ENCODE measurements around the gene ALKBH8.

The ALKBH8 gene

GRCh38 chr11:107590460-107591377 lies 25.2 kb upstream of the ALKBH8 start, which contains the start of gene ELMOD1:
Gene ELMOD1, plus strand, starts transcription at chr11:107591147. Its CDS starts 27,043 bp downstream, at chr11:107618190.
- Histone ChIP-seq H3K36me3 (ENCODE audit: low read length) (no peaks in the 10 kb centered on the region), H3K9me3 (ENCODE audit: insufficient read depth, low read length) (no peaks in the 10 kb centered on the region), H3K9ac (ENCODE audit: low read length) (peak within 1 kb of the TSS; percentile 47), H3K9me2 (replicated peaks; ENCODE audit: insufficient read depth, low read length) (no peaks in the 10 kb centered on the region), H3K4me2 (ENCODE audit: low read depth, low read length, poor library complexity, severe bottlenecking) (peak within 1 kb of the TSS; percentile 56), H3K79me2 (ENCODE audit: insufficient read depth, low read length) (no peaks in the 10 kb centered on the region), H3K4me3 (ENCODE audit: insufficient read depth, low read length, poor library complexity, severe bottlenecking) (peak within 1 kb of the TSS; percentile 57), H3K27me3 (ENCODE audit: low read length) (no peaks in the 10 kb centered on the region), H3K27ac (ENCODE audit: low read depth, low read length) (no peak within 1 kb of the TSS), H2AFZ (ENCODE audit: low read depth, low read length, severe bottlenecking) (peak within 1 kb of the TSS; percentile 75), H3F3A (ENCODE audit: insufficient read depth) (no peaks in the 10 kb centered on the region), H4K20me1 (ENCODE audit: low read depth, low read length) (no peaks in the 10 kb centered on the region)
- TF ChIP-seq CTCF (IDR thresholded peaks at IDR 0.05; ENCODE audit: insufficient read depth, low read length, poor library complexity, severe bottlenecking) (no peak), EZH2phosphoT487 (conservative IDR thresholded peaks at IDR 0.05; ENCODE audit: low read length) (no peak)

- Histone ChIP-seq H3F3A (ENCODE audit: insufficient read depth) (no peaks in the 10 kb centered on the region), H4K20me1 (ENCODE audit: low read depth, low read length) (no peaks in the 10 kb centered on the region), H3K36me3 (ENCODE audit: low read length) (no peaks in the 10 kb centered on the region), H3K4me2 (ENCODE audit: low read depth, low read length, poor library complexity, severe bottlenecking) (no peak overlapping the region), H3K9me3 (ENCODE audit: insufficient read depth, low read length) (no peaks in the 10 kb centered on the region), H3K9ac (ENCODE audit: low read length) (no peak overlapping the region), H3K4me3 (ENCODE audit: insufficient read depth, low read length, poor library complexity, severe bottlenecking) (no peak overlapping the region), H2AFZ (ENCODE audit: low read depth, low read length, severe bottlenecking) (no peak overlapping the region), H3K27me3 (ENCODE audit: low read length) (no peaks in the 10 kb centered on the region), H3K9me2 (replicated peaks; ENCODE audit: insufficient read depth, low read length) (no peaks in the 10 kb centered on the region), H3K27ac (ENCODE audit: low read depth, low read length) (no peak overlapping the region), H3K79me2 (ENCODE audit: insufficient read depth, low read length) (no peaks in the 10 kb centered on the region)
- TF ChIP-seq CTCF (IDR thresholded peaks at IDR 0.05; ENCODE audit: insufficient read depth, low read length, poor library complexity, severe bottlenecking) (no peak), EZH2phosphoT487 (conservative IDR thresholded peaks at IDR 0.05; ENCODE audit: low read length) (no peak)
Measured at GRCh38 chr11:107587306-107587979, 21.9 kb upstream of the ALKBH8 start.

- H3K27ac ChIP-seq (ENCODE audit: low read depth, low read length): no peak overlapping the region
- H3K9me3 ChIP-seq (ENCODE audit: insufficient read depth, low read length): 0 out of 2 replicates have a peak, but pooled peaks cover 4% of the 10 kb centered on the region
- H3K9ac ChIP-seq (ENCODE audit: low read length): no peak overlapping the region
- no peaks in the 10 kb centered on the region for H4K20me1 ChIP-seq (ENCODE audit: low read depth, low read length)
- H3K27me3 ChIP-seq (ENCODE audit: low read length): no peaks in the 10 kb centered on the region
- no peak overlapping the region for H2AFZ ChIP-seq (ENCODE audit: low read depth, low read length, severe bottlenecking)
- no peak overlapping the region for H3K4me2 ChIP-seq (ENCODE audit: low read depth, low read length, poor library complexity, severe bottlenecking)
- H3K4me3 ChIP-seq (ENCODE audit: insufficient read depth, low read length, poor library complexity, severe bottlenecking): no peak overlapping the region
- H3F3A ChIP-seq (ENCODE audit: insufficient read depth): no peaks in the 10 kb centered on the region
- H3K9me2 ChIP-seq (replicated peaks; ENCODE audit: insufficient read depth, low read length): no peaks in the 10 kb centered on the region
- TF ChIP-seq EZH2phosphoT487 (conservative IDR thresholded peaks at IDR 0.05; ENCODE audit: low read length) (no peak), CTCF (IDR thresholded peaks at IDR 0.05; ENCODE audit: insufficient read depth, low read length, poor library complexity, severe bottlenecking) (no peak)
- H3K79me2 ChIP-seq (ENCODE audit: insufficient read depth, low read length): no peaks in the 10 kb centered on the region
- H3K36me3 ChIP-seq (ENCODE audit: low read length): no peaks in the 10 kb centered on the region
Measured at GRCh38 chr11:107583629-107584195, 18.2 kb upstream of the ALKBH8 start.
